HG02884 (cell line): ENCODE data around the gene SLC39A12.
A peak's percentile ranks its signal among the peaks of the same experiment; 100 is the strongest.

Experiments used
- ATAC-seq: cut with Tn5 transposase; IDR thresholded peaks from one replicate; pipeline ENCODE4 v1.9.1; 2021; ENCODE audit warnings: mild to moderate bottlenecking, moderate library complexity; ENCODE audit not compliant: unreplicated experiment

Gene SLC39A12

DNA sequence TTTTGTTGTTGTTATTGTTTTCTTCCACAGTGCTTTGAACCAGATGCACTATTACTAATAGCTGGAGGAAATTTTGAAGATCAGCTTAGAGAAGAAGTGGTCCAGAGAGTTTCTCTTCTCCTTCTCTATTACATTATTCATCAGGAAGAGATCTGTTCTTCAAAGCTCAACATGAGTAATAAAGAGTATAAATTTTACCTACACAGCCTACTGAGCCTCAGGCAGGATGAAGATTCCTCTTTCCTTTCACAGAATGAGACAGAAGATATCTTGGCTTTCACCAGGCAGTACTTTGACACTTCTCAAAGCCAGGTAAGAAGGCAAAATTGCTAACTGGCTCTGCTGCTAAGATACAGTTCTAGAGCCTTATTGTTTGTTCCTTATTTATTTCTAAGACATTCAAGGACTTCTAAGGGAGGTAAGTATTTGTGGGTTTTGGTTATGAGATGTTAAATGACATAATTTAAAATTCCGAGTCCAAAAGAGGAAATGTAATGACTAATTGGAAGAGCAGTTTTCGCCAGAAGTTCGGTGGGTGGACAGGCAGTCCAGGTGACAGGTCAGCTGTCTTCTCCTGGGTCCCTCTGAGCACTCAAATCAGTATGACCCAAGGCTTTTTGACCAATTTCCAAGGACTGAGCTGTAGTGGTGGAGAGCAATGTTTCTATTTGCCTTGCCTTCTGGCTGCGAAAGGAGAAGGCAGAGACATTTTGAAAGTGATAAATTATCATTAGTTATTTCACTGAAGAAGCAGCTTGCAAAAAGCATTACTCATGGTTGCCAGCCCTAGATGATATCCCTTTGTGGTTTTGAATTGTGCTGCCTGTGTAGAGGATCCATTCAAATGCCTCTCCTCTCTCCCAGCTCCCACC is 10.1 kb downstream of the SLC39A12 start:
- no peak for ATAC-seq

DNA sequence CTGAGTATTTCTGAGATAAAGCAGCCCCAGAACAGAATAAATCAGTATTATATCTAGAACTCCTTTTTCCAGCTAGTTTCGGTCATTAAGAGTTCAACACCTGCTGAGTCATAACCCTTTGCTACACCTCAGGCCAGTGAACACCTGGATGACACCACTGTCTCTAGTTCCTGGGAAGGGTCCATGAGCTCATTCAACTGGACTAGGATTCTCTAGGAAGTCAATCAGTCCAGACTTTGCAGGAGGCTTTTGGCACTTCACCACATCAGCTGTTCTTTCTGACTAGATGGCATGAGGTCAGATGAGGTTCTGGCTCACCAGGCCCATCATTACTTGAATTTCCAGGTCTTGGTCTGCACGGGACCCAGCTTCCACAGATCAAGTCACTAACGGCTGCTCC is 11.7 kb downstream of the SLC39A12 start:
- ATAC-seq: no peak

DNA sequence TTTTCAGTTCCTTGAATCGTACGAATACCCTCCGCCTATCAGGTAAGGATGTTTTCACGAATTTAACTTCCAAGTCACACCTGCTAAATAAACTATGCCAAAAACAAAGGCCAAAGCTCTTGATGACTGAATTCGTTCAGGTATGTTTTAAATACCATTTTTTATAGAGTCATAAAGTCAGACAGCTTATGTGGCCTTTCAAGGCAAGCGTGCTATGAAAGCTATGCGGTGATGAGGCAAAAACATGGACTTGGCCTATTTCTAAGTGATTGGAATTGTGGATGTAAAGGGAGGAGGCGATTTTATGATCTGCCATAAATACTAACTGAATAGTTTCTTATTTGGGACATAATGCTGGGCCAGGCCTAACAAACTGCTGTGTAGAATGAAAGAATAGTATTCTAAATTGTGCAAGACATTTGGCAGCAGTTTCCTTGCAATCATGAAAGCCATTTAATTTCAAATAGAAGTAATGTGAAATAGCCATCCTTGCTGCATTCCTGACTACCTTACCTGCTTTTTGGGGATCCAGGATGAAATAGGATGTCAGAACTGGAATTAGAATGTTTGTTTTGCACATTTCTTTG is 14.0 kb downstream of the SLC39A12 start:
- no peak for ATAC-seq

DNA sequence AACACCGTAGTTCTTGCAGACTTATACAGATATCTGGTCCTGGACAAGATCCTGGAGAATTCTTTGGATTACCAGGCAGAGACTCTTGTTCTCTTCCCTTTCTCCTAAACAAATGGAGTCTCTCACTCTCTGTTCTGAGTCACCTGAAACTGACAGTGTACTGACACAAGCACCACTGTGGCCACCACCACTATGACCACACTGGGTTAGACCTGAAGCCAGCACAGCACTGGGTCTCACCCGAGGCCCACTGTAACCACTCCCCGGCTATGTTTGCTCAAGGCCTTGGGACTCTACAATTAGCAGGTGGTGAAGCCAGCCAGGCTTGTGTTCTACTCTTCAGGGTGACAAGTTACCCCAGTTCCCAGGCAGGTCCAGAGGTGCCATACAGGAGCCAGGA is 22.8 kb downstream of the SLC39A12 start:
- no peak for ATAC-seq

DNA sequence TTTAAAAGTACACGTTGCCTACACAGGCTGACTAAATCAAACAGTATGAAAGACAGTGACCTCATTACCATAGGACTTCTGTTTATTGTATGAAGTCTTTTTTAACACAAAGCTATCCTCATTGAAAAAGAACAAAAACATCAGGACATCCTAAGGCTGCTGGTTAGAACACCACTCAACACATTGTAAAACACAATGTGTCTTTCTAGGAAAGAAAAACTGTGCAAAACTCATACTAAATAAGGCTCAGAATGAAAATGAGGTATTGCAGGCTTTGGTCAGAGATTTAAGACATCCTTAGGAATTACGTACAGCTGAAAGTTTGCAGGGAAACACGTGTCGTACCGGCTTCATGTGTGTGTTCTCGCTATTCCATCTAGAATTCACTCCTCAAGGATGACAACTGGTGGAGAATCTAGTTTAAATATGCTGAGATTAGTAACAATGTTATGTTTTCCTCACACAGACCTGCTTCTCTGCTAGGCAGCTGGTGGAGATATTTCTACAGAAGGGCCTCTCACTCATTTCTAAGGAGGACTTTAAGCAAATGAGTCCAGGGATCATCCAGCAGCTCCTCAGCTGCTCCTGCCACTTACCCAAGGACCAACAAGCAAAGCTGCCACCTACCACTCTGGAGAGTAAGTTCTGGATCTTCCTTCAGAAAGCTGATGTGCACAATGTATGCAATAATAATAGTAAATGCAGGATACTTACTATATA is 29.3 kb downstream of the SLC39A12 start:
- ATAC-seq: no peak

DNA sequence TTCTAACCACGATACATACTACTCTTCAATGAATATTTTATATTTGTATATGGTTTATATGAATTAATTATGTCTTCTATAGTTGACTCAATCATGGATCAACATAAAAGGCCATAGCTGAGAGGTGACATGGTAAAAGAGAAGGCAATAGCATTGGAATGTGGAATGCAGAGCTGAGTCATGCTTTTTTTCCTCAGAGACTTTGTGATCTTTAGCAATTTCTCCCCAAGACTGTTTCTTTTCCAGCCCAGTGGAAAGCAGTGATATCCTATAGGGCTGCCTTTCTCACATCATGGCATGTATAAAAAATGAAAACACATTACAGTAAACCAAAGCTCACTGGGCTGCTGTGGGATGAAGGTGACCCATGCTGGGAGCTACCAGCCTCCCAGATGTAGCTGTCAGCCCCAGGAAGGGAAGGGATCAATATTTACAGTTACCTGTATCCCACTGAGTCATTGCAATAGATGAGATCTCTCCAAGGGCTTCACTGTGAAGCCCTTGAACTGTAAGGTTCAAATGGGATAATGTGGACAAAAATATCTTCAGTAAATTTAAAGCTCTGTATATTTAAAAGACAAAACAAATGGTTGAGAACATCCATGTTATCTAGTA is 30.2 kb downstream of the SLC39A12 start:
- ATAC-seq: no peak

DNA sequence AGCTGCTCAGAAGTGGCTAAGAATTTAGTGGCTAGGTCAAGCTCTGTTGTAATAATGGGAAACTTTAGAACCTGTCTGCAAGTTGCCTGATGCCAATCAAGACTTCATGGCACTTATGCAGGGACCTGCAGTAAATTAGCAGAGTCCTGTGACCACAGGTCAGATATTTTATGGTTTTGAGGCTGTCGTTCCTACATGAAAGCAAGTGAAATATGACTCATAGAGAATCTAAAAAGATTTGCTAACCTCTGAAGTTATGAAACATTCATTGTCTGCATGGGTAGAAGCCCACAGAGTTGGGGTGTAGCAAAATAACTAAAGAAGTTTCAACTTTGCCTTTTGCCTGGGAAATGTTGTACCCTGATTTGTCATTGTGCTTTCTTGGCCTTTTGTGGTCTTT is 32.3 kb downstream of the SLC39A12 start:
- ATAC-seq: peak; percentile 94

DNA sequence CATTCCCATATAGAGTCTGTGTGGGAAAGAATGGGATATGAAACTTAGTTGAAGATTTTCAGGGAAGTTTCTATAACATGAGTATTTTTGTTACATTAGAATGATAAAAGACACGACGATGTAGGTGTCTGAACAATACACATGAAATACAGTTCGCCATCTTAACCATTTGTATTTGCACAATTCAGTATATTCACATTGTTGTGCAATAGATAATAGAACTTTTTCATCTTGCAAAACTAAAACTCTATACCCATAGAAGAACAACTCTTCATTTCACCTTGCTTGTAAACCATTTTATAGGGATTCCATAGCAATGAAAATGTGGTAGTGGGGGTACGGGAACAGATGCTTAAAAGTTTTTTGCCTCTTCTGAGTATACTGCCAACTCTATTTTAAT is 32.8 kb downstream of the SLC39A12 start:
- no peak for ATAC-seq

DNA sequence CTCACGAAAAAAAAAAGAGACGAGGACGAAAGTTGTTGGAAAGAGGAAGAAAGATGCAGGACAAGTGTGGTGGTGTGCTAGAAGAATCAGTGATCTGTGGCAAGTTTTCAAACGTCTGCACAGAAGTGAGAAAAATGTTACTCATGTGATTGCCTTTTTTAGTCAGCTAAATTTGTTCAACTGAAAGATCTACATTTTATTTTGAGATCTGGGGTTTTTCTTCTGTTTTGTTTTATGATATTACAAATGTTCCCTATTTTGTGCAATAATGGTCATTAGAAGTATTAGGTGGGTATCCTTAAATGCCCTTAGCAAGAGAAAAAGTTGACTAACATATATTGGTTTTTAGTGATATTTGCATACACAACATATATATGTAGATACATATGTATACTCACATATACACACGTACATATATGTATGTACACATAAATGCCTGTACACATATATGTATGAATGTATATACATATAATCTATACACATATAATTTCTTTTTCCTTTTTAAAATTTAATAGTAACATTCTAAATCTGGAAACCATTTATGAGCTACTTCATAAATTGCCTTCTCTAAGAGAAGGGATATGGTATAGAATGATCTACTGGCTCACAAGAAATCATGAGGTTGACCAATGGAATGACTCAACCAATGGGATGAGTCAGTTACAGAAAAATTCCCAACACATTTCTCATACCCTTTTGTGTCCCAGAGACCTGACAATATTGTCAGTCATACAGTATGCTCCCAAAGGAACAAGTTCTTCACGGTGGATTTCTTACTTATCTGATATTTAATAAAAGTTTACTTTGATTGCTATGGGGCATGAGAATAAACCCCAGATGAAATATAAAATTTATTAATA is 38.4 kb downstream of the SLC39A12 start:
- peak; percentile 90 for ATAC-seq

DNA sequence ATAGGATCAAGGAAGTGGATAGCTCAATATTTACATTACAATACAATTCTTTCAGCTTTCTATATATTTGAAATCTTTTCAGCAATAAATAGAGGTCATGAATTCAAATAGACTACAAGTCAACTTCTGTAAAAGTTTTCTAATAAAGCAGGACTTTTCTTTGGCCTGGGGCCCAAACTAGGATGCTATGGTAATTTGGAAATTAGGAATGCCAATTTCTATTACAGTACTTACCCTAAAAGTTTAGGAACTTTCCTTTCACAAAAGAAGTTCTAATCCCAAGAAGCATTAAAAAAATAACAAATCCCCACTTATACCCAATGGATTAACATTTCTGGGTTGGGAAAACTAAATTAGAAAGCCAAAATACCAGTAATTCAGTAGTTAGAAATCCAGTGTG is 40.5 kb downstream of the SLC39A12 start:
- ATAC-seq: no peak

DNA sequence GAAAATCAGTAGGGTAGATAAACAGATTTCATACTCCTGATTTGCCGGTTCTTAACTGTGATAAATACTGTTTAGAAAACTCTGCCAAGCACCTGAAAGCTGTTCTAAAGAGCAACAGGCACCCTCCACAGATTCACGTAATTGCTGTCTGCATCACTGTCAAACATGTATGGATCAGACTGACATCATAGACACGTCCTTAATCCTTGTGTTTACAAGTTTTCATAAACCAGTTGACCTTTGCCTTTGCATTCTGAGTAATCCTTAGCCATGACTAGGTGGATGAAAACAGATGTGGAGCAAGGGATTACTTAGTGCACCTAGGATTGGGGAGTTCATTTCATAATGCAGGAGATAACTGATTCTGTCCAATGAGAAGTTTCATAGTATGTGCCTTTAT is 41.6 kb downstream of the SLC39A12 start:
- ATAC-seq: no peak

DNA sequence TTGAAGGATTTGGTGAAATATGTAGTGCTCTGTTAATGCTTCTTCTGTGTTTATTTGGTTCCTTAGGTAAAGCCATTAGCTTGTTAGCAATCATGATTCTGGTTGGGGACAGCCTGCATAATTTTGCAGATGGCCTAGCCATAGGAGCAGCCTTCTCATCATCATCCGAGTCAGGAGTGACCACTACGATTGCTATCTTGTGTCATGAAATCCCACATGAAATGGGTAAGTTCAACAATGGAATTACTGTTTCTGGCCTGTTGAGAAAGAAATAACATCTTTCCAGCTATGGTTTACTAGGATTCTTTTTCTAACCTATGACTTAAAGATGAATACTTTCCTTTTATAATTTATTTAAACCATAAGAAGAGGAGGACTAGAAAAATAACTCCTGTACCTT is 48.9 kb downstream of the SLC39A12 start:
- no peak for ATAC-seq

DNA sequence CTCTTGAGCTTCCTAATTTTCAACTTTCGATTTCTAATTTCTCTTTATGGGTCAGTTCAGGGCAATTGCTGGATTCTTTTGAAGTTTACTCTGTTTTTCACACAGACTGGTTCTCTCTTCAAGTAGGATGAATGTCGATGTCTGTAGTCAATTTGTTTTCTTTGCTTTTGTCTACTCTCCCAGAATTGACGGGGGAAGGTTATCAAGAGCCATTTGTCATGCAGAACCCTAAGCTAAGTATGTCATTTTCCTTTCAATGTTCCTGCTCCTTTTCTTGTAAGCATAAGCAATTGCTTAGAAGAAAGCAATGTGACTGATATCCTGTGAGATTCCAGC is 53.7 kb downstream of the SLC39A12 start:
- no peak for ATAC-seq

DNA sequence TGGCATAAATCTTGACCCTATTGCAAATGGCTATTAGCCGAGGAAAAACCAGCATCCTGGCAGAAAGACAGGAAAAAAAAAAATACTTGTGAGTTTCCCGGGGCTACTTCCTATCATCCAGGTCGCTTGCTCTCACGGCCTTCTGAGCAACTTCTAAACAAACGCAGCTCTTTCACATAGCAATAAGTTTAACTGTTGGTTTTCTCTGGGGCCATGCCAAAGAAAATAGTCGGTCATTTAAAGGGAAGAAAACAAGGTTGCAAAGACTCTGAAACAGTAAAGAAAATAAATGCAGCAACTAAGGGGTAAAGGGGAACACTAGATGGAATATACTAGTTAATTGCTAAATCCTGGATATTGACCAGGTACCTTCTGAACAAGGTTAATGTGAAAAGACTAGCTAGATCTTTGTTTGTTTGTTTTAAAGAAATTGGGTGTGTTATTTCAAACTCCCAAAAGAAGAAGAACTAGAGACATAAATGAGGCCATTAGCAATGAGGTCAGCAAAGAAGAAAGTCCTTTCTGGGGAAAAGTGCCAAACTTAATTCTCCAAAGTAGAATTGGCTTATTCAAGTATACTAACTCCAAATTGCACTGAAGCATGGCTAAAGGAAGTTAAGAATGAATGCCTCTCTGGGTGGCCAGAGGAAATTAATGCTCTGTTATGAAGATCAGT is 54.2 kb downstream of the SLC39A12 start:
- no peak for ATAC-seq

DNA sequence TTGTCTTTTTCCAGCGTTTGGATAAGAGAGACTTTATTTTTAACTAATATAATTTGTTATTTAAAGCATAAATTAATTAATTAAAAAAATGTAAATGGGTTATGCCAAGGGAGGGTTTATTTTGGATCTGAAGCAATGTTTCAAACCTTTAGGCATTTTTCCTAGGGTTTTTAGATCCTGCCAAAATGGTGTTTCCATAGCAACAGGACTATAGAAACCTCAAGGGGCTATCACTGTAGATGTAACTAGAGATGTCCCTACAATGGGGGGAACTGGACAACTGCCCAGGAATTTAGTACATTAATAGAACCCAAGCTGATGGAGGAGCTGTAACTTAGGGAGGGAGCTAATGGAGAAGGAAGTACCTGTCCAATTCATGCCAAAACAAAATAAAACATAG is 57.3 kb downstream of the SLC39A12 start:
- ATAC-seq: no peak

DNA sequence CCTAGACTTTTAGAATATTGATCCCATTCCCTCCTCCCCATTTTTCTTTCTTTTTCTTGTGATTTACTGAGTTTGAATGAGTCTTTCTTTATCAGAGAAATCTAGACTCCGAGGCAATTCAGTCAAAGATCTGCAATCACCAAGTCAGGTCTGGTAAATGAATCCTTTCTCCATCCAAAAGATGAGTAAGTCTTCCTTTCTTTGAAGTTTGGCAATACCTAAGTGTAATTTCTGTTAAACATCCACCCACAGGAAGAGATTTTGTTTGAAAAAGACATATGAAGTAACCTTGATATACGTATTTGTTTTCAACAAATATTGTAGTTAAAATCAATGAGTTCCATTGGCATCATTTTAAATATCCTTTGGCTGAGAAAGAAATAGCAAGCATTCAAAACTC is 58.3 kb downstream of the SLC39A12 start:
- no peak for ATAC-seq

DNA sequence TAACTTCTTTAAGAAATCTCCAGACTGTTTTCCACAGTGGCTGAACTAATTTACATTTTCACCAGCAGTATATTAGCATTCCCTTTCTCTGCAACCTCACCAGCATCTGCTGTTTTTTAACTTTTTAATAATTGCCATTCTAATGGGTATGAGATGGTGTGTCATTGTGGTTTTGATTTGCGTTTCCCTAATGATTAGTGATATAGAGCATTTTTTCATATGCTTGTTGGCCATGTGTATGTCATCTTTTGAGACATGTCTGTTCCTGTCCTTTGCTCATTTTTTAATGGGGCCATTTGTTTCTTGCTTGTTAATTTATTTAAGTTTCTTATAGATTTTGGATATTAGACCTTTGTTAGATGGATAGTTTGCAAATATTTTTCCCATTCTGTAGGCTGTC is 68.8 kb downstream of the SLC39A12 start:
- no peak for ATAC-seq

DNA sequence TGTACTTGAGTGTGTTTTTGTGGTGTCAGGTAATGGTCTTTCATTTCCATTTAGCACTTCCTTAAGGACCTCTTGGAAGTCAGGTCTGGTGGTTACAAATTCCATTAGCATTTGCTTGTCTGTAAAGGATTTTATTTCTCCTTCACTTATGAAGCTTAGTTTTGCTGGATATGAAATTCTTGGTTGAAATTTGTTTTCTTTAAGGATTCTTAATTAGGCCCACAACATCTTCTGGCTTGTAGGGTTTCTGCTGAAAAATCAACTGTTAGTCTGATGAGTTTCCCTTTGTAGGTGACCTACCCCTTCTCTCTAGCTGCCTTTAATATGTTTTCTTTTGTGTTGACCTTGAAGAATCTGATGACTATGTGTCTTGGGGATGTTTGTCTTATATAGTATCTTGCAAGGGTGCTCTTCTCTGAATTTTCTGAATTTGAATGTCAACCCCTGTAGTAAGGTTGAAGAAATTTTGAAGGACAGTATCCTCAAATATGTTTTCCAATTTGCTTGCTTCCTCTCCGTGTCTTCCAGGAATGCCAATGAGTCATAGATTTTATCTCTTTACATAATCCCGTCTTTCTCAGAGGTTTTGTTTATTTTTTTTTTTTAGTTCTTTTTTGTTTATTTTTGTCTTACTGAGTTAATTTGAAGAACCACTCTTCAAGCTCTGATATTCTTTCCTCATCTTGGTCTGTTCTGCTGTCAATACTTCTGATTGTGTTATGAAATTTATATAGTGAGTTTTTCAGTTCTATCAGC is 70.2 kb downstream of the SLC39A12 start:
- no peak for ATAC-seq
